ENCODE measurements around the gene GINS2. TPM values are rescaled to one million over a fixed set of nuclear protein-coding genes. Genes with fewer than 3 reads are reported as not detected.

GINS2 gene
- total and polyA plus RNA-seq, 2 donors (not counting 3 experiments of a cell fraction or from before 2014, with no cell fraction given), result 10.4 to 24.1 TPM

DNA sequence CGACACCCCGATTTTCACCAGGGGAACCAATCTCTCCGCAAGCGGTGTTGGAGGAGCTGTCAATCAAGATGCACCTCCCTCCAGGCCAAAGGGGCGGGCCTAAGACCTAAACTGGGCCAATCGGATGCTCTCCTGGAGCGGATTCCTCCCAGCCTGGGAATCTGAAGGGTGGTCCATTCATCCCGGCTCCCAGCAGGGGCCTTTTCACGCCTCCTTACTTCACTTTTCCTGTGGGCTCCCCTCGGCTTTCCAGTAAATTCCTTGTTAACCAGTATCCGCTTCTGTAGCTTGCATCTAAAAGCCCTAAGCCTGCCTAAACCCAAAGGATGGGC lies 45.1 kb upstream of the GINS2 start:
- no peak overlapping the region for H2AFZ ChIP-seq (ENCODE audit: low read depth, low read length)

More for the DNA sequence above, 45.1 kb upstream of the GINS2 start:
- no peaks in the 10 kb centered on the region for H3K27me3 ChIP-seq (ENCODE audit: control insufficient read depth in 2 of 2, insufficient read depth in 2 of 2, low read length in 2 of 2)
- dilution Hi-C loops (cut with MboI; ENCODE audit: extremely low pct_ligation_motif_present, low sequenced_read_pairs), result no loop called here
- ChIA-PET POLR2A (no interaction called here), CTCF (no interaction called here)
- H3K36me3 ChIP-seq (ENCODE audit: control insufficient read depth in 2 of 2, extremely low read depth in 1 of 2, insufficient read depth in 2 of 2, low read length in 2 of 2), result no peaks in the 10 kb centered on the region
- TF ChIP-seq GATA2 (IDR thresholded peaks at IDR 0.05; ENCODE audit: insufficient read depth, insufficient read length, low read depth, low read length) (no peak), MYC (IDR thresholded peaks at IDR 0.05; ENCODE audit: low read depth, low read length) (no peak), CTCF (IDR thresholded peaks at IDR 0.05; ENCODE audit: extremely low read depth in 1 of 2, insufficient read depth in 1 of 2, low read depth in 1 of 2, low read length in 2 of 2) (no peak), POLR2A (IDR thresholded peaks at IDR 0.05; ENCODE audit: low read depth, low read length) (no peak)
- DNase-seq (ENCODE audit: low read depth, low spot score) (peak; percentile 25), FAIRE-seq (peak; percentile 80)
- BruUV-seq (replicated peaks), result no TSS peak
- H3K9ac ChIP-seq (replicated peaks; ENCODE audit: extremely low read depth, insufficient read depth, low read length), result no peak overlapping the region
- H3K27ac ChIP-seq (ENCODE audit: insufficient read depth, low read depth, low read length), result no peak overlapping the region
- H3K9me3 ChIP-seq (replicated peaks; ENCODE audit: control insufficient read depth, insufficient read depth, low read length), result no peaks in the 10 kb centered on the region
- intact Hi-C loops (cut with micrococcal nuclease), result no loop called here
- no peak overlapping the region for H3K4me3 ChIP-seq (replicated peaks in 1 of 3; ENCODE audit: insufficient read depth in 1 of 3, low read depth in 1 of 3, low read length in 3 of 3)
- H4K20me1 ChIP-seq (replicated peaks; ENCODE audit: control insufficient read depth, extremely low read depth, insufficient read depth, low read length), result no peaks in the 10 kb centered on the region
- no peak overlapping the region for H3K4me2 ChIP-seq (ENCODE audit: insufficient read depth, low read length)
- H3K79me2 ChIP-seq (ENCODE audit: control insufficient read depth, insufficient read depth, low read length), result peaks cover 40% of the 10 kb centered on the region
- no peaks in the 10 kb centered on the region for H3K9me1 ChIP-seq (replicated peaks; ENCODE audit: control insufficient read depth, extremely low read depth, insufficient read depth, low read length)
- H3K4me1 ChIP-seq (ENCODE audit: control insufficient read depth, extremely low read depth, insufficient read depth, low read length), result no peaks in the 10 kb centered on the region

Measured in endothelial cell of umbilical vein (primary cell).